ENCODE measurements around the gene GBF1. TPM values are rescaled to one million over a fixed set of nuclear protein-coding genes. Genes with fewer than 3 reads are reported as not detected.

GBF1 gene
- polyA plus RNA-seq, 3 donors = 4.2 to 17.4 (median 11.9) TPM

GRCh38 chr10:102274062-102274461 lies 28.7 kb downstream of the GBF1 start:
- no peaks in the 10 kb centered on the region for H3K9me3 ChIP-seq (replicated peaks in 1 of 2; ENCODE audit: control insufficient read depth in 1 of 2, insufficient read depth in 1 of 2, low read length in 2 of 2)
- H3K36me3 ChIP-seq (replicated peaks in 1 of 2; ENCODE audit: control insufficient read depth in 1 of 2, insufficient read depth in 2 of 2, low read length in 2 of 2) = peaks cover 9 to 43% of the 10 kb centered on the region in 2 donors
- H3K4me1 ChIP-seq (ENCODE audit: control insufficient read depth in 1 of 2, insufficient read depth in 2 of 2, low read length in 2 of 2) = no peaks in the 10 kb centered on the region
- H3K4me3 ChIP-seq (replicated peaks in 1 of 3; ENCODE audit: low read depth in 2 of 3, low read length in 3 of 3) = no peak overlapping the region
- Mint-ChIP-seq H3K9me3 (no peaks in the 10 kb centered on the region), H3K27me3 (ENCODE audit: low read depth in 3 of 3) (no peaks in the 10 kb centered on the region), H3K27ac (peak overlapping the region in 1 of 7 donors; percentile 30), H3K36me3 (peaks cover 21 to 34% of the 10 kb centered on the region in 2 donors), H3K4me3 (no peak overlapping the region), H3K4me1 (peaks cover 4% of the 10 kb centered on the region)
- H4K20me1 ChIP-seq (ENCODE audit: insufficient read depth, low read length) = peaks cover 85% of the 10 kb centered on the region
- no peak for DNase-seq
- TF ChIP-seq, protein P1, sequence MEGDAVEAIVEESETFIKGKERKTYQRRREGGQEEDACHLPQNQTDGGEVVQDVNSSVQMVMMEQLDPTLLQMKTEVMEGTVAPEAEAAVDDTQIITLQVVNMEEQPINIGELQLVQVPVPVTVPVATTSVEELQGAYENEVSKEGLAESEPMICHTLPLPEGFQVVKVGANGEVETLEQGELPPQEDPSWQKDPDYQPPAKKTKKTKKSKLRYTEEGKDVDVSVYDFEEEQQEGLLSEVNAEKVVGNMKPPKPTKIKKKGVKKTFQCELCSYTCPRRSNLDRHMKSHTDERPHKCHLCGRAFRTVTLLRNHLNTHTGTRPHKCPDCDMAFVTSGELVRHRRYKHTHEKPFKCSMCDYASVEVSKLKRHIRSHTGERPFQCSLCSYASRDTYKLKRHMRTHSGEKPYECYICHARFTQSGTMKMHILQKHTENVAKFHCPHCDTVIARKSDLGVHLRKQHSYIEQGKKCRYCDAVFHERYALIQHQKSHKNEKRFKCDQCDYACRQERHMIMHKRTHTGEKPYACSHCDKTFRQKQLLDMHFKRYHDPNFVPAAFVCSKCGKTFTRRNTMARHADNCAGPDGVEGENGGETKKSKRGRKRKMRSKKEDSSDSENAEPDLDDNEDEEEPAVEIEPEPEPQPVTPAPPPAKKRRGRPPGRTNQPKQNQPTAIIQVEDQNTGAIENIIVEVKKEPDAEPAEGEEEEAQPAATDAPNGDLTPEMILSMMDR (IDR thresholded peaks at IDR 0.05) = no peak
- H3K27me3 ChIP-seq (ENCODE audit: control insufficient read depth in 2 of 2, insufficient read depth in 2 of 2, low read length in 2 of 2) = no peaks in the 10 kb centered on the region
- WGBS (ENCODE audit: insufficient coverage) = no CpG with 5 or more reads among the region's 1 CpG
- H3K79me2 ChIP-seq (ENCODE audit: insufficient read depth, low read length) = peaks cover 76% of the 10 kb centered on the region
- peak overlapping the region in 1 of 2 donors; percentile 36 for H3K27ac ChIP-seq (ENCODE audit: low read depth in 1 of 2, low read length in 2 of 2)
- no peak overlapping the region for H3K4me2 ChIP-seq (replicated peaks; ENCODE audit: extremely low read depth, low read length, poor library complexity, severe bottlenecking)
- no peak overlapping the region for H3K9ac ChIP-seq (ENCODE audit: insufficient read depth, low read length, poor library complexity, severe bottlenecking)
- intact Hi-C loops (cut with micrococcal nuclease) = no loop called here
- no peak overlapping the region for H2AFZ ChIP-seq (ENCODE audit: insufficient read depth, low read depth, low read length, poor library complexity, severe bottlenecking)

- Histone ChIP-seq H4K20me1 (ENCODE audit: insufficient read depth, low read length) (peaks cover 90% of the 10 kb centered on the region), H3K9ac (ENCODE audit: insufficient read depth, low read length, poor library complexity, severe bottlenecking) (no peak overlapping the region), H3K27me3 (ENCODE audit: control insufficient read depth in 2 of 2, insufficient read depth in 2 of 2, low read length in 2 of 2) (no peaks in the 10 kb centered on the region), H2AFZ (ENCODE audit: insufficient read depth, low read depth, low read length, poor library complexity, severe bottlenecking) (no peak overlapping the region), H3K9me3 (replicated peaks in 1 of 2; ENCODE audit: control insufficient read depth in 1 of 2, insufficient read depth in 1 of 2, low read length in 2 of 2) (no peaks in the 10 kb centered on the region), H3K4me2 (replicated peaks; ENCODE audit: extremely low read depth, low read length, poor library complexity, severe bottlenecking) (no peak overlapping the region), H3K27ac (ENCODE audit: low read depth in 1 of 2, low read length in 2 of 2) (no peak overlapping the region), H3K36me3 (replicated peaks in 1 of 2; ENCODE audit: control insufficient read depth in 1 of 2, insufficient read depth in 2 of 2, low read length in 2 of 2) (peaks cover 9 to 38% of the 10 kb centered on the region in 2 donors), H3K79me2 (ENCODE audit: insufficient read depth, low read length) (peaks cover 83% of the 10 kb centered on the region), H3K4me1 (ENCODE audit: control insufficient read depth in 1 of 2, insufficient read depth in 2 of 2, low read length in 2 of 2) (no peaks in the 10 kb centered on the region), H3K4me3 (replicated peaks in 1 of 3; ENCODE audit: low read depth in 2 of 3, low read length in 3 of 3) (no peak overlapping the region)
- 95% methylated on average over 2 of the region's 2 CpGs for WGBS (ENCODE audit: insufficient coverage)
- no peak overlapping the region for H3K27ac Mint-ChIP-seq
- H3K27me3 Mint-ChIP-seq (ENCODE audit: low read depth in 3 of 3) = no peaks in the 10 kb centered on the region
- H3K4me3 Mint-ChIP-seq = no peak overlapping the region
- H3K4me1 Mint-ChIP-seq = peaks cover 11% of the 10 kb centered on the region
- peaks cover 25 to 34% of the 10 kb centered on the region in 2 donors for H3K36me3 Mint-ChIP-seq
- no peaks in the 10 kb centered on the region for H3K9me3 Mint-ChIP-seq
- TF ChIP-seq, protein P1 (IDR thresholded peaks at IDR 0.05) = no peak
- intact Hi-C loops (cut with micrococcal nuclease) = no loop called here
- no peak for DNase-seq
Measured at GRCh38 chr10:102275343-102275742, 30.0 kb downstream of the GBF1 start.

All from CD14-positive monocyte (primary cell).